Lower leg skin (tissue), 3 donors: ENCODE data around the gene CEBPZOS.

ENCODE experiments used
- POLR2A ChIP-seq, 2 donors: fragments of 450-650 bp; IDR thresholded peaks; one replicate each; pipeline ENCODE4 v1.6.1; 2016 to 2017; ENCODE audit warnings: antibody characterized with exemption in 2 of 2, mild to moderate bottlenecking in 1 of 2, moderate library complexity in 1 of 2
- TF ChIP-seq, protein P1 (sequence below), 3 donors: fragments of 450-650 bp; IDR thresholded peaks; one replicate each; pipeline ENCODE4 v1.5.1; 2016; ENCODE audit warnings: antibody characterized with exemption in 3 of 3, mild to moderate bottlenecking in 3 of 3, moderate library complexity in 2 of 3

DNA sequence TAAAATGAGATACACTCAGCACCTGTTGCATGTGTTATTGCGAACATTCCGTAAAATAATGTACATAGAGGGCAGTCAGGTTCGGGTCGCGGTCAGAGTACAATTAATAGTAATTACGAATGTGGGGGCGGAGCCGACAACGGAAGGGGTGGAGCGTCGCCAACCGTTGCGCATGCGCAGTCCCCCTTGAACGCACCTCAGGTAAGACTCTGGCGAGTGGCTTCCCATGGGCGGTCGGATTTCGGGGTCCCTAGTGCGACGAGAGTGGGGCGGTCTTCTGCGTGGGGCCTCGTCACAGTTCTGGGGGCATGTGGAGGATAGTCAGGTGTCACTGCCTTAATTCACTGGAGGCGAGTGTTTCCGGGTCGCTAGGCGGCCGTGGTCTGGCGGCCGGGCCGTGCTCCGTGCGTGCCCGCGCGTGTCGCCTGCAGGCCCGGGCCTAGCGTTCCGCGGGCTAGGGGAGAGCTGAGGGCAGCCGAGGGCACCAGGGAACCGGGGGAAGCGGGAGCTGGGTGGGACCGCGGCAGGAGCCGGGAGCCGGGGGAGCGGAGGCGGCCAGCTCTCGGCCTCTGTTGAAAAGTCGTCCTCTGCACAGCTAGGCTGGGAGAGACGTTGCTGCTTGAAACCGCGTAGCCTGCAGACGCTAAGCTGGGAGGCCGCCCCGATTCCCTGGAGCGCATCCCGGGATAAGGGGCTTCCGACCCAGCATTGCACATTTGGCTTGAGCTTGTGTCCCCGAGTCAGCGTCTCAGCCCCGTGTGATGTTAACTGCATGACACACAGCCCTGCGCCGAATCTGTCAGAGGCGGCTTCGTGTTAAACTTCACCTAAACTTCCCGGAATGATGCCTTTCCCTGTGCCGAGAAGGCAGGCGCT, at the start of gene CEBPZOS:
- no peak for TF ChIP-seq POLR2A (IDR thresholded peaks at IDR 0.05)
- TF ChIP-seq, protein P1, sequence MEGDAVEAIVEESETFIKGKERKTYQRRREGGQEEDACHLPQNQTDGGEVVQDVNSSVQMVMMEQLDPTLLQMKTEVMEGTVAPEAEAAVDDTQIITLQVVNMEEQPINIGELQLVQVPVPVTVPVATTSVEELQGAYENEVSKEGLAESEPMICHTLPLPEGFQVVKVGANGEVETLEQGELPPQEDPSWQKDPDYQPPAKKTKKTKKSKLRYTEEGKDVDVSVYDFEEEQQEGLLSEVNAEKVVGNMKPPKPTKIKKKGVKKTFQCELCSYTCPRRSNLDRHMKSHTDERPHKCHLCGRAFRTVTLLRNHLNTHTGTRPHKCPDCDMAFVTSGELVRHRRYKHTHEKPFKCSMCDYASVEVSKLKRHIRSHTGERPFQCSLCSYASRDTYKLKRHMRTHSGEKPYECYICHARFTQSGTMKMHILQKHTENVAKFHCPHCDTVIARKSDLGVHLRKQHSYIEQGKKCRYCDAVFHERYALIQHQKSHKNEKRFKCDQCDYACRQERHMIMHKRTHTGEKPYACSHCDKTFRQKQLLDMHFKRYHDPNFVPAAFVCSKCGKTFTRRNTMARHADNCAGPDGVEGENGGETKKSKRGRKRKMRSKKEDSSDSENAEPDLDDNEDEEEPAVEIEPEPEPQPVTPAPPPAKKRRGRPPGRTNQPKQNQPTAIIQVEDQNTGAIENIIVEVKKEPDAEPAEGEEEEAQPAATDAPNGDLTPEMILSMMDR (IDR thresholded peaks at IDR 0.05), result peak in 1 of 3 donors; percentile 11
